SK-N-SH treated with all-trans-retinoic acid at 6 μM for 48 hours (cell line): ENCODE measurements around the gene TNNC2.

Experiments
- ARNTL ChIP-seq: fragments of 450-650 bp; formaldehyde crosslinking; IDR thresholded peaks from 2 replicates; pipeline ENCODE4 v1.5.0; 2020; ENCODE audit warnings: low read depth, mild to moderate bottlenecking, moderate library complexity, borderline replicate concordance
- CREB5 ChIP-seq: fragments of 250-450 bp; sonication (Bioruptor Pico); IDR thresholded peaks from 2 replicates; pipeline ENCODE4 v1.5.1; 2020; ENCODE audit warnings: low read depth, mild to moderate bottlenecking, moderate library complexity
- OSR1 ChIP-seq: fragments of 250-450 bp; sonication (Bioruptor Pico); IDR thresholded peaks from 2 replicates; pipeline ENCODE4 v1.8.0; 2022; ENCODE audit warnings: moderate library complexity, mild to moderate bottlenecking, inconsistent platforms
- PATZ1 ChIP-seq: fragments of 250-450 bp; sonication (Bioruptor Pico); IDR thresholded peaks from 2 replicates; pipeline ENCODE4 v1.8.0; 2020; ENCODE audit warnings: mild to moderate bottlenecking, moderate library complexity, borderline replicate concordance
- POU6F1 ChIP-seq: fragments of 250-450 bp; sonication (Bioruptor Pico); IDR thresholded peaks from 2 replicates; pipeline ENCODE4 v1.8.0; 2021; ENCODE audit warnings: low read depth, mild to moderate bottlenecking, moderate library complexity, borderline replicate concordance
- SNAI2 ChIP-seq: fragments of 250-450 bp; sonication (Bioruptor Pico); IDR thresholded peaks from 2 replicates; pipeline ENCODE4 v1.5.0; 2020; ENCODE audit warnings: mild to moderate bottlenecking, moderate library complexity
- ZFP3 ChIP-seq: fragments of 250-450 bp; sonication (Bioruptor Pico); IDR thresholded peaks from 2 replicates; pipeline ENCODE4 v1.5.0; 2020; ENCODE audit warnings: mild to moderate bottlenecking, moderate library complexity
- ZFP30 ChIP-seq: fragments of 450-650 bp; formaldehyde crosslinking; IDR thresholded peaks from 2 replicates; pipeline ENCODE4 v1.5.0; 2022; ENCODE audit warnings: mild to moderate bottlenecking, moderate library complexity
- ZNF565 ChIP-seq: fragments of 450-650 bp; formaldehyde crosslinking; conservative IDR thresholded peaks from 2 replicates; pipeline ENCODE4 v1.5.0; 2020; ENCODE audit warnings: low read depth, mild to moderate bottlenecking, moderate library complexity
- ZNF70 ChIP-seq: fragments of 450-650 bp; formaldehyde crosslinking; IDR thresholded peaks from 2 replicates; pipeline ENCODE4 v1.5.0; 2020; ENCODE audit warnings: mild to moderate bottlenecking, moderate library complexity
- ZNF8 ChIP-seq: fragments of 450-650 bp; formaldehyde crosslinking; IDR thresholded peaks from 2 replicates; pipeline ENCODE4 v1.5.0; 2020; ENCODE audit warnings: mild to moderate bottlenecking, moderate library complexity

- TF ChIP-seq CREB5 (CRISPR knock-in tag), result no peak
- TF ChIP-seq PATZ1 (CRISPR knock-in tag), result no peak
- no peak for TF ChIP-seq OSR1
- TF ChIP-seq ZNF565 (CRISPR knock-in tag), result no peak
- no peak for TF ChIP-seq ARNTL (CRISPR knock-in tag)
- no peak for TF ChIP-seq ZNF8 (CRISPR knock-in tag)
- TF ChIP-seq ZNF70 (CRISPR knock-in tag), result no peak
- no peak for TF ChIP-seq SNAI2 (CRISPR knock-in tag)
- no peak for TF ChIP-seq POU6F1
- TF ChIP-seq ZFP30 (CRISPR knock-in tag), result no peak
- TF ChIP-seq ZFP3 (CRISPR knock-in tag), result no peak
Observed at GRCh38 chr20:45827712-45828111, 600 bp upstream of the TNNC2 start.
